Ecto neural progenitor cell (in vitro differentiated cells): ENCODE results near the gene CKAP2L.
"Not testable (repeated sequence)": the region's sequence is repeated elsewhere in the genome, so short reads cannot be mapped to it uniquely, and the experiment has no call there.

Source experiments
- DNase-seq: peaks from one replicate; pipeline ENCODE4 v3.0.0-alpha.2; 2018; ENCODE audit warnings: low spot score

CKAP2L gene

GRCh38 chr2:112706947-112707346 lies 57.5 kb downstream of the CKAP2L start:
- not testable (repeated sequence) for DNase-seq

DNA sequence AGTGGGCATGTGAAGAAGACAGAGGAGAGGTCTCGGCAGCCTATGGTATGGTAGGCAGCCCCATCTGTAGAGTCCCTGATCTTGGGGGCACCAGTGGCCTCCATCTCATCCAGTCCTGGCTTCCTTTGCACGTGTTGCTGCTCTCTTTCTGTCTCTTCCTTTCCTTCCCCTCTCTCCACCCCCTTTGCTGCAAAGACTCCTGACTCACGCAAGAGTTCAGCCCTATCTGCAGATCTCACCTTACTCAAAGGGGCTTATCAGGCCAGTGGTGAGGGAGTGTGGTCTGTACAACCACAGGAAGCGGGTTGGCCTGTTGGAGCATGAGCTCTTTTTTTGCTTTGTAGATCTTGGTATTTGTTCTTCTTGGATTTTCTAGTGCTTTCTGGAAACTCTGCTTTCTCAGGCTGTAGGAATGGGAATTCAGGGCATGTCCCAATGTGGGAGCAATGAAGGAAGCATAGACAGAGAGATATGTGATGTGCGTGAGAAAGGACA lies 58.2 kb downstream of the CKAP2L start:
- DNase-seq, result no peak

GRCh38 chr2:112705575-112705974 lies 58.8 kb downstream of the CKAP2L start:
- no peak for DNase-seq

GRCh38 chr2:112703684-112704083 lies 60.7 kb downstream of the CKAP2L start:
- no peak for DNase-seq

DNA sequence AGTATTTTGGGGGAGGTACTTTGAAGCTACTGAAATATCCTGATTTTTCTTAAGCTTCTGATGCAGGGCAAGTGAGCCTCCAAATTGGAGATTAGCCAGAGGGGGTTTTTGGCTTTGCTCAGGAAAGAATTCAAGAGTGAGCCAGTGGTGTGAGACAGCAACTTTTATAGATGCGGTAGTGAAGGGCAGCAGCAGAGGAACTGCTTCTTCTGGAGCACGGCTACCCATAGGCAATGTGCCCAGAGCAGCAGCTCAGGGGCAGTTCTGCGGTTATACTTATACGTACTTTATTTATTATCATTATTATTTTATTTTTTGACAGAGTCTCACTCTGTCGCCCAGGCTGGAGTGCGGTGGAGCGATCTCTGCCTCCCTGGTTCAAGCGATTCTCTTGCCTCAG lies 63.4 kb downstream of the CKAP2L start:
- no peak for DNase-seq

DNA sequence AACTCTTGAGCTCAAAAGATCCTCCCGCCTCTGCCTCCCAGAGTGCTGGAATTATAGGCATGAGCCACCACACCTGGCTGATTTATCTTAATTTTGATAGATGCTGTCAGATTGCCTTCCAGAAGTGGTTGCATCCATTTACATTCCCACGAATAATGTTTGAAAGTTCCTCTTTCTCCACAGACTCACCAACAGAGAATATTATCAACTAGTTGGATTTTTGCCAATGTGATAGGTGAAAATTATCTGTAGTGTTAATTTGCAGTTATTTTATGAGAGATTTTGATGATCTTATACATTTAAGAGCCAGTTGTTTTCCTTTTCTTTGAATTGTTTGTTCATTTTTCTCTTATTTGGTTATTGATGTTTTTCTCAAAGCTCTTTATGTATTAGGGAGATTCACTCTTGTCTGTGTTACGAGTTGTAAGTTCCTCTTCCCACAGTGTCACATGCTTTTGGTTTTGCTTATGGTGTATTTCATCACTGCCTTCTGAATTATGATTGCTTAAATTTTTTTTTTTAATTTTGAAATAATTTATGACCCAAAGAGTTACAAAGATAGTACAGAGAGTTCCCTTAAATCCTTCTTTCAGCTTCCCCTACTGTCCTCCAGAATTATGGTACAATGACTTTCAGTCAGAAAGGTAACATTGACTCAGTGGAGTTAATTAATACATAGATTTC lies 64.3 kb downstream of the CKAP2L start:
- DNase-seq, result no peak

- no peak for DNase-seq
Measured at GRCh38 chr2:112698834-112699515, 65.4 kb downstream of the CKAP2L start.

- no peak for DNase-seq
Measured at GRCh38 chr2:112694182-112694581, 70.2 kb downstream of the CKAP2L start.

DNA sequence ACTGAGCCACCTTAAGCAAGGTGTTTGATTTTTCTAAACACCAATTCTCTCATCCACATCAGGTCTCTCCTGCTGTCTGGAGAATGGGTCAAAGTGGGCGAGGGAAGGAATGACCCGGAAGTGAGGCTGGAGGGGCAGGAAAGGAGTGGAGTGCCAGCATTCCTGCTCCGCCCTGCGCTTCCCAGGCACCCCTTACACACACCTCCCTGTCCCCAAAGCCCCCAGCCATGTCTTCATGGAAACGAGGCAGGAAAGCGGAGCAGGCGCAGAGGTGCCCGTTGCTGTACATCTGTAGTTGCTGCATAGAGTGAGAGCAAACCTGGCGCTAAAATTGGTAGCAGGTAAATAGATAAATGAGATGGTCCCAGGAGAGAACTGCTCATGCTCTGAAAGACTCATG lies 70.8 kb downstream of the CKAP2L start:
- DNase-seq, result no peak

- DNase-seq, result no peak
Measured at GRCh38 chr2:112692918-112693317, 71.5 kb downstream of the CKAP2L start.

GRCh38 chr2:112692495-112692911 lies 71.9 kb downstream of the CKAP2L start:
- DNase-seq, result no peak

GRCh38 chr2:112691881-112692281 lies 72.5 kb downstream of the CKAP2L start:
- DNase-seq, result no peak

DNA sequence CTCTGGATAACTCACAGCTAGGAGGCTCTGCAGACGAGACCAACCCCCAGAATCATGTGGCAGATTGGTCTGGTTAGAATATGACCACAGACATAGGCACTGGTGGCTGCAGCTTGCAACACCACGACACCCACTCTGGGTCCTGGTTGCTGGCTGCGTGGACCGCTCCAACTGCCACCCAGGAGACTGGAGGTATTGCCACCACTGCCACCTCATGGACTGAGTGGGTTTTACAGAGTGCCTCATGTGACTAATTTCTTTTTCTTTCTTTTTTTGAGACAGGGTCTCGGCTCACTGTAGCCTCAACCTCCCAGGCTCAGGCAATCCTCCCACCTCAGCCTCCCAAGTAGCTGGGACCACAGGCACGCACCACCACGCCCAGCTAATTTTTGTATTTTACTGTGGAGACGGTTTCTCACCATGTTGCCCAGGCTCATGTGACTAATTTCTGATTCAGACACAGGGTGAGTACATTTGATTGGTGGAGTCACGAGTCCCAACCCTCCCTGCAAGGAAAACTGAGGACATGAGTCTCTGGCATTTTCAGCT lies 73.5 kb downstream of the CKAP2L start:
- DNase-seq, result peak; percentile 61

DNA sequence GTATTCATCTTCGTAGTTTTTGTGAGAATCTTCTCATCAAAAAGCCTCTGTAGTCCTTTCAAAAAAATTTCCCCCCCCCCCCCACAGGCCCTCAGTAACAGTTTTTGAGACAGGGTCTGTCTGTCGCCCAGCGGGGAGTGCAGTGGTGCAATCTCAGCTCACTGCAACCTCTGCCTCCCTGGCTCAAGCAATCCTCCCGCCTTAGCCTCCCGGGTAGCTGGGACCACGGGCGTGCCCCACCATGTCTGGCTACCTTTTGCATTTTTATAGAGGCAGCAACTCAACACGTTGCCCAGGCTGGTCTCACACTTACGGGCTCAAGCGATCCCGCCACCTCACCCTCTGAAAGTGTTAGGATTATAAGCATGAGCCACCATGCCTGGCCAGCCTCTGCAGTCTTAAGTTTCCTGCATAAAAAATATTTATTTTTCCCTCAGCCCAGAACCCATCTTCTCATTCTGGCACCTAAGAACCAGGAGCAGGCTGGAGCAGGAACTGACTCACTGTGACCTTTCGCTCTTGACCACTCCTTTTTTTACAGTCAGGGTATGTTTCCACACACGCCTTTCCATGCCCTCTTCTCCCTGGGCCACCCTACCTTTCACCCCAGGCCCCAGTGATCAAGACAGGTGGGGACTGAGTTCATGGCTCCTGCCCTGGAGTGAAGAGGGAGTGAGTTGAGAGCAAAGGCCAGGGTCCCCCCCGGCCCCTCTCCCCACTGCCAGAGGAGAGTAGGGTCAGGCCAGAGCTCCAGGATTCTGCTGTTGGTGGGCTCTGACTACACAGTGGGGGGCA lies 76.1 kb downstream of the CKAP2L start:
- no peak for DNase-seq

DNA sequence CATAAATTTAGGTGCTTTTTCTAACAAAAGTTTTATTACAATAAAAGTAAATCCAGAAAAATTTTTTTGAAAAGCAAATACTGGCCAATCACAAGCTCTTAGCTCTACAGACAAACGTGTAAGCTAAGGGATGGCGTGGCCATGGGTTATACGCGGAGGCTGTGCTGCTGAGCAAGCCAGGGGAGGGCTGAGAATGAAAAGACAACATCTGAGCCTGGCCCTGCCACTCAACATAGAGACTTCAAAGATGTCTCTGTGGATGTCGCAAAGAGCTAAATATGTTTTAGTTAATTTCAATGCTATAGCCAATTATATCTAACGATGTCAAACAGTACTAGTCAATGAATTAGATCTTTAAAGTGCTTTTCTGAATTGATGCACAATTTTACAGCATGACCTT lies 76.9 kb downstream of the CKAP2L start:
- no peak for DNase-seq
